GM23248 (cell line): ENCODE data around the gene CSNK2A2. TPM values are rescaled to one million over a fixed set of nuclear protein-coding genes. Genes with fewer than 3 reads are reported as not detected.

Source experiments
- DNase-seq: peaks from one replicate; pipeline ENCODE4 v3.0.0-alpha.2; 2015
- H2AFZ ChIP-seq: fragments of 200-600 bp; sonication (generic); 2 replicates; pipeline ENCODE4 v1.6.1; 2016; ENCODE audit warnings: antibody characterized with exemption
- H3F3A ChIP-seq: fragments of 200-600 bp; sonication (generic); 2 replicates; pipeline ENCODE4 v1.6.1; 2016; ENCODE audit warnings: mild to moderate bottlenecking, antibody characterized with exemption, mixed run types; ENCODE audit not compliant: insufficient read depth
- H3K27ac ChIP-seq: fragments of 200-600 bp; sonication (generic); 2 replicates; pipeline ENCODE4 v1.5.1; 2016; ENCODE audit warnings: mild to moderate bottlenecking
- H3K27me3 ChIP-seq: fragments of 200-600 bp; sonication (generic); replicated peaks from 2 replicates; pipeline ENCODE4 v1.6.1; 2016; ENCODE audit warnings: mild to moderate bottlenecking; ENCODE audit not compliant: insufficient read depth
- H3K36me3 ChIP-seq: fragments of 200-600 bp; sonication (generic); 2 replicates; pipeline ENCODE4 v1.6.1; 2016; ENCODE audit warnings: low read depth, mild to moderate bottlenecking
- H3K4me1 ChIP-seq: fragments of 200-600 bp; sonication (generic); 2 replicates; pipeline ENCODE4 v1.6.1; 2016; ENCODE audit warnings: mild to moderate bottlenecking; ENCODE audit not compliant: insufficient read depth
- H3K4me2 ChIP-seq: fragments of 200-600 bp; sonication (generic); one replicate; pipeline ENCODE4 v1.6.1; 2016; ENCODE audit warnings: mild to moderate bottlenecking; ENCODE audit not compliant: unreplicated experiment
- H3K4me3 ChIP-seq: fragments of 200-600 bp; sonication (generic); 2 replicates; pipeline ENCODE4 v1.5.1; 2016; ENCODE audit warnings: mild to moderate bottlenecking
- H3K79me2 ChIP-seq: fragments of 200-600 bp; sonication (generic); 2 replicates; pipeline ENCODE4 v1.6.1; 2016; ENCODE audit warnings: mild to moderate bottlenecking; ENCODE audit not compliant: insufficient read depth
- H3K9ac ChIP-seq: fragments of 200-600 bp; sonication (generic); 2 replicates; pipeline ENCODE4 v1.6.1; 2016; ENCODE audit warnings: mild to moderate bottlenecking
- H3K9me2 ChIP-seq: fragments of 200-600 bp; sonication (generic); 2 replicates; pipeline ENCODE4 v1.6.1; 2016; ENCODE audit warnings: mixed run types, mild to moderate bottlenecking, moderate library complexity; ENCODE audit not compliant: insufficient read depth
- H3K9me3 ChIP-seq: fragments of 200-600 bp; sonication (generic); one replicate; pipeline ENCODE4 v1.6.1; 2017; ENCODE audit warnings: low read depth
- H4K20me1 ChIP-seq: fragments of 200-600 bp; sonication (generic); 2 replicates; pipeline ENCODE4 v1.6.0; 2016; ENCODE audit not compliant: insufficient read depth
- EZH2 ChIP-seq: fragments of 200-600 bp; sonication (generic); IDR thresholded peaks from 2 replicates; pipeline ENCODE4 v1.6.1; 2018; ENCODE audit warnings: antibody characterized with exemption, mild to moderate bottlenecking; ENCODE audit not compliant: insufficient read depth, poor library complexity, severe bottlenecking
- EZH2phosphoT487 ChIP-seq: fragments of 200-600 bp; sonication (generic); IDR thresholded peaks from 2 replicates; pipeline ENCODE4 v1.6.1; 2018; ENCODE audit warnings: antibody characterized with exemption, moderate library complexity, mild to moderate bottlenecking, low read depth; ENCODE audit not compliant: insufficient read depth
- WGBS, 2 experiments: methylation state at CpG; one replicate each; pipeline ENCODE4 v1.1.6; 2015 to 2017; ENCODE audit warnings: low lambda C conversion rate in 2 of 2, low coverage in 1 of 2; ENCODE audit errors: missing lambda C conversion rate in 2 of 2; 5-methylcytosine and 5-hydroxymethylcytosine counted together
- in situ Hi-C: fragments of 300-500 bp; cut with MboI; formaldehyde crosslinking; loops from 2 replicates; pipeline ENCODE4 v1.15.0; 2020
- polyA plus RNA-seq: library from polyadenylated mRNA; unstranded; fragments of >200 nt; fragmentation: Nextera tagmentation; extraction: Ambion mirVana; gene quantifications from 2 replicates; pipeline ENCODE4 v1.2.1, GENCODE V29; 2016
- total RNA-seq: library from RNA; depleted of rRNA; stranded (reverse); fragments of >200 nt; shearing (Covaris generic); gene quantifications from 2 replicates; pipeline ENCODE4 v1.2.3, GENCODE V29; 2014

Gene CSNK2A2
- total and polyA plus RNA-seq, 2 experiments from 2014 or later: 16.6 to 27.4 TPM

DNA sequence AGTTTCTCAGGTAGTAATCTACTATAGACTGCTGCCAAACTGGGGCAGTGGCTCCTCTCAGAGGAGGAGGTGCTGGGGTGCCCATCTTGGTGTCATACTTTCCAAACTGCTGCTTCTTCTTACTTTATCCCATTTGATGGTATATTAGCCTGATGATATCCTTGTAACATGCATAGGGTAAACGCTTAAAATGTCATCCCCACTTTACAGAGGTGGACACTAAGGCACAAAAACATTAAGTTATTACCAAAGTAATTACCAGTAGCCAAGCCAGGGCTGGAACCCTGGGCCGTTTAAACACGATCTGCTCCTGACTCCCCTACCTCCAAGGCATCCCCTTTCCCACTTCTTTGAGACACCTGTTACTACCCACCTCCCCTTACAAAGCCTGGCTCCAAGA, 37.8 kb upstream of the CSNK2A2 start:
- peaks cover 16% of the 10 kb centered on the region; the same call in 1 of the 2 replicates for H3K27me3 ChIP-seq
- no peaks in the 10 kb centered on the region for H3K79me2 ChIP-seq
- TF ChIP-seq EZH2: no peak
- no peak for TF ChIP-seq EZH2phosphoT487
- H2AFZ ChIP-seq: peak overlapping the region; percentile 87; the same call in 1 of the 2 replicates
- no peaks in the 10 kb centered on the region for H3F3A ChIP-seq
- no peaks in the 10 kb centered on the region for H3K9me3 ChIP-seq
- in situ Hi-C loops: no loop called here
- no peak overlapping the region for H3K4me3 ChIP-seq
- no peaks in the 10 kb centered on the region for H3K9me2 ChIP-seq
- 41 to 51% methylated on average over 3 of the region's 3 CpGs for WGBS, 2 experiments
- H3K27ac ChIP-seq: no peak overlapping the region
- H3K4me1 ChIP-seq: no peaks in the 10 kb centered on the region
- H4K20me1 ChIP-seq: no peaks in the 10 kb centered on the region
- no peak overlapping the region for H3K4me2 ChIP-seq
- no peak overlapping the region for H3K9ac ChIP-seq
- no peak for DNase-seq
- no peaks in the 10 kb centered on the region for H3K36me3 ChIP-seq

DNA sequence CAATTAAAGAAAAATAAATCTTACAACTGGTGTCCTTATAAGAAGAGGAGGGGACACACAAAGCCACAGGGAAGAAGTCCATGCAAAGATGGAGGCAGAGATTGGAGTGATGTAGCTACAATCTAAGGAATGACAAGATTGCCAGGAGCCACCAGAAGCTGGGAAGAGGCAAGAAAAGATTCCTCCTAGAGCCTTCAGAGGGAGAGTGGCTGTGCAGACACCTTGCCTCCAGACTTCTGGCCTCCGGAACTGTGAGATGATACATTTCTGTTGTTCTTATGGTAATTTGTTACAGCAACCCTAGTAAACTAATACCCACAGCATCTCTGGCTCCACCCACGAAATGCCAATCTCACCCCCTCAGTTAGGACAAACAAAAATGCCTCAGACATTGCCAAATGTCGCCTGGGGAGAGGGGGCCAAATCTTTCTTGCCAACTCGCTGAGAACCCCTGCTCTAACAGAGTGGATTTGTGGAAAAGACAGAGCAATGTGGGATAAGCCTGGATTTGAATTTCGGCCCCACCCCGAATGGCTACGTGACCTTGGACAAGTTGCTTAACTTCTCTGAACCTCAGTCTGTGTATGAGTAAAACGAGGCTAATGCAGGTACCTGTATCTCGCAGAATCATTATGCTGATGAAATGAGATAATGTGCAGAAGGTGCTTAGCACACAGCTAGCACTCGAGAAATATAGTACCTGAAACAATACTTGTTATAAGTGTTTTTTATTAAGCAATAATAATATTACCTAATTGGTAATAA, 37.1 kb upstream of the CSNK2A2 start:
- in situ Hi-C loops: no loop called here
- Histone ChIP-seq H3K36me3 (no peaks in the 10 kb centered on the region), H3K4me3 (no peak overlapping the region), H3K4me2 (no peak overlapping the region), H3K9me3 (no peaks in the 10 kb centered on the region), H3K9me2 (no peaks in the 10 kb centered on the region), H3K27me3 (peaks cover 11% of the 10 kb centered on the region; the same call in 1 of the 2 replicates), H3K79me2 (no peaks in the 10 kb centered on the region), H4K20me1 (no peaks in the 10 kb centered on the region), H3F3A (no peaks in the 10 kb centered on the region), H3K9ac (no peak overlapping the region), H3K27ac (no peak overlapping the region), H3K4me1 (no peaks in the 10 kb centered on the region), H2AFZ (no peak overlapping the region)
- no peak for DNase-seq
- 60 to 63% methylated on average over 10 of the region's 10 CpGs for WGBS, 2 experiments
- TF ChIP-seq EZH2phosphoT487 (no peak), EZH2 (no peak)

DNA sequence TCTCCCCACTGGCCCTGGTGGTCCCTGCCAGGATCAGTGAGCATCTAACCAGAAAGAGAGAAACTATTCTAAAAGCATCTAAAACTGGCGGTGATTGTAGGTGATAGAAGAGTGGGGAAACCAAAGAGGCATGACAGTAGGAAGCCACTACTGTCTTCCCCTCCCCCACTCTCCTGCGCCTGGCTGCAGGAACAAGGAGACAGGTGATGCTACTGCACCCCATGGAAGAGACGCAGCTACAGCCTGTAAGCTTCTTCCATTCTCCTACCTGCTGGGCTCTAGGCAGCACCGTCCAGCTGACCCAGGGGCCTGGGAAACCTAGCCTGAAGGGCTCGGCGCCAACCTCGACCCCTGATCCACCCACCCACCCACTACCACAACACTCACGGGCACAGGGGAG, 32.4 kb upstream of the CSNK2A2 start:
- WGBS, 2 experiments: 61 to 72% methylated on average over 8 of the region's 8 CpGs
- H3K4me3 ChIP-seq: no peak overlapping the region

GRCh38 chr16:58226790-58227189, 28.9 kb upstream of the CSNK2A2 start:
- TF ChIP-seq EZH2phosphoT487: no peak
- no peak for TF ChIP-seq EZH2
- in situ Hi-C loops: no loop called here
- no peak overlapping the region for H3K27ac ChIP-seq

More for the DNA sequence above, 32.4 kb upstream of the CSNK2A2 start:
- Histone ChIP-seq H3K27ac (no peak overlapping the region), H3K36me3 (no peaks in the 10 kb centered on the region), H3K79me2 (no peaks in the 10 kb centered on the region), H2AFZ (no peak overlapping the region), H3K9me2 (no peaks in the 10 kb centered on the region), H3K4me1 (no peaks in the 10 kb centered on the region), H3K9me3 (no peaks in the 10 kb centered on the region), H3F3A (no peaks in the 10 kb centered on the region), H3K27me3 (no peaks in the 10 kb centered on the region), H3K4me2 (no peak overlapping the region), H4K20me1 (no peaks in the 10 kb centered on the region), H3K9ac (no peak overlapping the region)
- no peak for TF ChIP-seq EZH2phosphoT487
- TF ChIP-seq EZH2: no peak
- DNase-seq: no peak
- in situ Hi-C loops: no loop called here

More at GRCh38 chr16:58226790-58227189, 28.9 kb upstream of the CSNK2A2 start:
- no peaks in the 10 kb centered on the region for H3K36me3 ChIP-seq
- no peaks in the 10 kb centered on the region; the same call in 1 of the 2 replicates for H3K27me3 ChIP-seq
- H3F3A ChIP-seq: no peaks in the 10 kb centered on the region
- no peak overlapping the region for H2AFZ ChIP-seq
- no peak for DNase-seq
- no peaks in the 10 kb centered on the region for H3K9me3 ChIP-seq
- no peak overlapping the region for H3K9ac ChIP-seq
- no peak overlapping the region for H3K4me2 ChIP-seq
- H3K79me2 ChIP-seq: no peaks in the 10 kb centered on the region
- WGBS, 2 experiments: 49 to 51% methylated on average over 3 of the region's 3 CpGs
- H3K4me1 ChIP-seq: no peaks in the 10 kb centered on the region
- H3K4me3 ChIP-seq: no peak overlapping the region
- H3K9me2 ChIP-seq: no peaks in the 10 kb centered on the region
- no peaks in the 10 kb centered on the region for H4K20me1 ChIP-seq
